Karpas-422 (cell line): ENCODE data around the gene NTN1. TPM values are rescaled to one million over a fixed set of nuclear protein-coding genes. Genes with fewer than 3 reads are reported as not detected.

ENCODE experiments used
- DNase-seq: peaks from one replicate; pipeline ENCODE4 v3.0.0-alpha.2; 2015
- H2AFZ ChIP-seq: fragments of 200-600 bp; sonication (generic); 2 replicates; pipeline ENCODE4 v1.6.1; 2014; ENCODE audit warnings: antibody characterized with exemption, low read length, mixed read lengths
- H3K27ac ChIP-seq: fragments of 200-600 bp; sonication (generic); 2 replicates; pipeline ENCODE4 v1.5.1; 2014; ENCODE audit warnings: mild to moderate bottlenecking, low read length, moderate library complexity
- H3K27me3 ChIP-seq: fragments of 200-600 bp; sonication (generic); 2 replicates; pipeline ENCODE4 v1.6.1; 2014; ENCODE audit warnings: low read length, mixed read lengths
- H3K36me3 ChIP-seq: fragments of 200-600 bp; sonication (generic); 2 replicates; pipeline ENCODE4 v1.6.1; 2014; ENCODE audit warnings: low read length, mixed read lengths; ENCODE audit not compliant: insufficient read depth
- H3K4me1 ChIP-seq: fragments of 200-600 bp; sonication (generic); 2 replicates; pipeline ENCODE4 v1.6.1; 2014; ENCODE audit warnings: mild to moderate bottlenecking, low read length, mixed read lengths
- H3K4me2 ChIP-seq: fragments of 200-600 bp; sonication (generic); 2 replicates; pipeline ENCODE4 v1.6.1; 2014; ENCODE audit warnings: low read length, low read depth, mild to moderate bottlenecking; ENCODE audit not compliant: poor library complexity, severe bottlenecking
- H3K4me3 ChIP-seq: fragments of 200-600 bp; sonication (generic); 2 replicates; pipeline ENCODE4 v1.5.1; 2014; ENCODE audit warnings: mild to moderate bottlenecking, antibody characterized with exemption, low read length, mixed read lengths
- H3K79me2 ChIP-seq: fragments of 200-600 bp; sonication (generic); 2 replicates; pipeline ENCODE4 v1.6.1; 2014; ENCODE audit warnings: mild to moderate bottlenecking, low read length, mixed read lengths
- H3K9ac ChIP-seq: fragments of 200-600 bp; sonication (generic); 2 replicates; pipeline ENCODE4 v1.6.0; 2014; ENCODE audit warnings: low read length
- H3K9me2 ChIP-seq: fragments of 200-600 bp; sonication (generic), shearing (Covaris generic); replicated peaks from 2 replicates; pipeline ENCODE4 v1.6.0; 2014; ENCODE audit warnings: mild to moderate bottlenecking, low read length, moderate library complexity; ENCODE audit not compliant: insufficient read depth
- H3K9me3 ChIP-seq: fragments of 300-700, 200-600 bp; sonication (generic); 2 replicates; pipeline ENCODE4 v1.6.1; 2014; ENCODE audit warnings: low read length, mixed read lengths
- H4K20me1 ChIP-seq: fragments of 200-600 bp; sonication (generic); 2 replicates; pipeline ENCODE4 v1.6.1; 2014; ENCODE audit warnings: mild to moderate bottlenecking, antibody characterized with exemption, low read length, low read depth; ENCODE audit not compliant: insufficient read depth
- total RNA-seq: library from RNA; depleted of rRNA; stranded (reverse); fragments of >200 nt; shearing (Covaris generic); gene quantifications from 2 replicates; pipeline ENCODE4 v1.2.3, GENCODE V29; 2014; ENCODE audit warnings: low replicate concordance

Gene NTN1
- total RNA-seq, 1 experiment from 2014 or later = not detected

DNA sequence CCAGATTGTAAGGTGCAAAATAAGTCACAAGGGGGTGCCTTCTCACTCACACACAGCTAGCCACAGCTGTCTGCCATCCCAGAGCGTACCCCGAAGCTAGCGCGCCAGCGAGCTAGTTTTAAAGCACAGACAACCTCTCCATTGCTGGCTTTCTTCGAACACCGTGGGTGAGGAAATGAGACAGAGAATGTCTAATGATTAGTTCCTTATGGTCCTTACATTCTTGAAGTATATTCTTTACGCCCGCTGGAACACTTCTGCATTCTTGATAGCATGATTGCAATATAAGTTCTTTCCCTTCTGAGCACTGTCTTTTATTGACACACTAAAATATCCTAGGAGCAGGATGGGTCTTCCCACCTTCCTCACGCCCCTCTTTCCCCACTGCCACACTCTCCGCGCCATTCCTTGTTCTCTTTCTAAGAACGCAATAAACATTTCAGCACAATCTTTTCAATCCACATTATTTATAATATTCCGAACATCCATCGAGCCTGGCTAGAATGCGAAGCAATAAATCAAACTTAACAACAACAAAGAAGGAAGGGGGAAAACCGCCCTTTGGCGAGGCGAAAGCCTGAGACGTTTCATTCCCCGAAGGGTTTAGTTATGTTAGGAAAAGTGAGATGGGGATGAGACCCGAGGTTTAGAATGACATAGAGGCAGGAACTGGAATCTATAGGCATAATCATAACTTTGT, 251.3 kb downstream of the NTN1 start:
- no peak for DNase-seq
- Histone ChIP-seq H3K27me3 (no peaks in the 10 kb centered on the region), H3K4me3 (no peak overlapping the region)

DNA sequence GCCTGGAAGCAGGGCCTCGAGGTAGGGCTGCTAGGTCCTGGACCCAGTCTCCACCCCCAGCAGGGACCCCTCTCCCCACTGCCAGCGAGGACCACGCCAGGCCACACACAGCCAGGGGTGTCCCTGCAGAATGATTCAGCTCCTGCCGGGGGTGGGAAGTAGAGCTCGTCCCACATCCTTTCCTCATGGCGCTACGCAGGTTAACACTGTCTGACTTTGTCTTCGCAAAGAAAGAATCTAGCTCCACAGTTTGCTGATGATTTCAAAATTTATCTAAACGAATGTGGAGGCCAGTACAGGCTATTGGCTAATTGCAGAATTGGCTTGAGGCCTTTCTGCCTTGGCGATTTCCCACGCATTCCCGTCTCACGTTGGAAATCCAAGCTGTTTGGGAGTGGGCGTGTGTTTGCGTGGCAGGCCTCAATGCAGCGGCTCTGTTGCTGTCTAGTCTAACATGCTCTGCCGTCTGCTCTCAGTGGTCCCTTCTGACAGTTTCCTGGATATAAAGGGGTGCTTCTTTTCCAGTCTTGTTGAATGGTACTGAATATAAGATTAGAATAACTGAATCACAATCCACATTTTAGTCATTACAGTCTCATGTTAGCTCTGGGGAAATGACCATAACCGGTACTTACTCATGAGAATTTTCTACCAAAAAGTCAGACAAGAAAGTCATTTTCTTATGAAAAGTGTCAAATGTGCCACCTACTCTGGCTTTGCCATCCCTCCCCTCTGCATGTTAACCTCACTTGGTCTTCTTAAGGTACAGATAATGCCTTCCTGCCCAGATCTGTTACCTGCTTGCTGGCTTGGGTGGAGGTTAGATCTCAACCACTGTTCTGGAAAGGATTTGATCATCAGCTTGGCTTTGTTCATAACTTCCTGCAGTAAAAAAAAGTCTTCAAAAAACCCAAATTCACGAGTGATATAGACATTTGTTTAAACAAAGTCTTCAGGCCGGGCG, 252.4 kb downstream of the NTN1 start:
- H3K36me3 ChIP-seq = no peaks in the 10 kb centered on the region
- no peaks in the 10 kb centered on the region for H3K79me2 ChIP-seq
- no peaks in the 10 kb centered on the region for H3K9me2 ChIP-seq
- no peak overlapping the region for H3K4me2 ChIP-seq
- no peak for DNase-seq
- H3K27ac ChIP-seq = no peak overlapping the region
- no peaks in the 10 kb centered on the region for H3K9me3 ChIP-seq
- no peak overlapping the region for H2AFZ ChIP-seq
- no peaks in the 10 kb centered on the region for H4K20me1 ChIP-seq
- no peaks in the 10 kb centered on the region for H3K4me1 ChIP-seq
- no peak overlapping the region for H3K9ac ChIP-seq
- H3K4me3 ChIP-seq = no peak overlapping the region
- H3K27me3 ChIP-seq = no peaks in the 10 kb centered on the region

More for the DNA sequence above, 251.3 kb downstream of the NTN1 start:
- Histone ChIP-seq H2AFZ (no peak overlapping the region), H3K36me3 (no peaks in the 10 kb centered on the region), H3K4me1 (no peaks in the 10 kb centered on the region), H3K27ac (no peak overlapping the region), H3K9me2 (no peaks in the 10 kb centered on the region), H3K79me2 (no peaks in the 10 kb centered on the region), H4K20me1 (no peaks in the 10 kb centered on the region), H3K4me2 (no peak overlapping the region), H3K9me3 (no peaks in the 10 kb centered on the region), H3K9ac (no peak overlapping the region)

DNA sequence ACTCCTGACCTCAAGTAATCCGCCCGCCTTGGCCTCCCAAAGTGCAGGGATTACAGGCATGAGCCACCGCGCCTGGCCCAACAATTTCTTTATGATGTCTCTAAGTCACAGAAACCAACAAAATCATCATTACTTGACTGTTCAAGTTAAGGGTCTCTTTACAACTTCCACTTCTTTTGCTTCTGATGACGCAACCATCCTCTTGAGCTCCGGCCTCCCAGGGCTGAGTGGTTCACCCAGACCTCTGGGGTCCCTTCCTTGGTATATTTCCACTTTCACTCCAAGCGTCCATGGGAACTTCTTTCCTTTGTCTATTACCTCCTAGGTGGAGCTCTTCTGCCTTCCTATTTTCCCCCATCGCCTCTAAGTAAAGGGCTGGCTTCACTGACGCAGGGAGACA, 253.7 kb downstream of the NTN1 start:
- Histone ChIP-seq H3K4me1 (no peaks in the 10 kb centered on the region), H3K27me3 (no peaks in the 10 kb centered on the region), H3K4me2 (no peak overlapping the region), H3K27ac (no peak overlapping the region), H3K9ac (no peak overlapping the region), H3K9me3 (no peaks in the 10 kb centered on the region), H3K4me3 (no peak overlapping the region), H3K36me3 (no peaks in the 10 kb centered on the region), H3K9me2 (no peaks in the 10 kb centered on the region), H2AFZ (no peak overlapping the region), H3K79me2 (no peaks in the 10 kb centered on the region), H4K20me1 (no peaks in the 10 kb centered on the region)
- DNase-seq = no peak

DNA sequence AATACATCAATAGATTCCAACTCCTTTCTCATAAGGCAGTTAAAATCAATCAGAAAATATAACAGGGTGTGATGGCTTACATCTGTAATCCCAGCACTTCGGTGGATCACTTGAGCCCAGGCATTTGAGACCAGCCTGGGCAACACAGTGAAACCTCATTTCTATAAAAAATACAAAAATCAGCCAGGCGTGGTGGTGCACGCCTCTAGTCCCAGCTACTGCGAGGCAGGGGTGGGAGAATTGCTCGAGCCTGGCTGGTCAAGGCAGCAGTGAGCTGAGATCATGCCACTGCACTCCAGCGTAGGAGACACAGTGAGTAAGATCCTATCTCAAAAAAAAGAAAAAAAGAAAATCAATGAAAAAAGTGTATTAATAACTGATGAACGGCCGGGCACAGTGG, 258.6 kb downstream of the NTN1 start:
- H4K20me1 ChIP-seq = no peaks in the 10 kb centered on the region; the same call in 1 of the 2 replicates
- H3K27ac ChIP-seq = no peak overlapping the region
- H3K4me1 ChIP-seq = no peaks in the 10 kb centered on the region
- H3K9me3 ChIP-seq = no peaks in the 10 kb centered on the region
- H3K4me3 ChIP-seq = no peak overlapping the region
- DNase-seq = no peak
- H3K27me3 ChIP-seq = no peaks in the 10 kb centered on the region
- H3K79me2 ChIP-seq = no peaks in the 10 kb centered on the region
- H3K4me2 ChIP-seq = no peak overlapping the region
- no peak overlapping the region for H2AFZ ChIP-seq
- no peaks in the 10 kb centered on the region for H3K36me3 ChIP-seq
- no peak overlapping the region for H3K9ac ChIP-seq
- no peaks in the 10 kb centered on the region for H3K9me2 ChIP-seq

DNA sequence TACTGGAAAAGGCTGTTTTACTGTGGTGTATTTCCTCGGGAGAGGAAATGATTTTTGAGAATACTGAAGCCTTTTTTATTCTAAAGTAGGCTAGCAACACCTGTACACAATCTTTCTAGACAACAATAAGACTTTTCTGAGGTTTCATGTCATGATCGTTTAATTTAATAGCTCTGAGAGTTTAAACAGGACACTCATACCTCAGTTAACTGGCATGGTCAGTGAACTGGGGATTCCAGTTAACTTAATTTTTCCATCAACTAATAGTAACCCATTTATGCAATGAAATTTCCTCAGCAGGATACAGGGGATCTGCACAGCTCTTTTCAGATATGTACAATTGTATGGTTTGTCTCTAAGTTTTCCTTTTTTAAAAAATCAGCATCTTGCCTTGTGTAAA, 262.6 kb downstream of the NTN1 start:
- Histone ChIP-seq H3K36me3 (no peaks in the 10 kb centered on the region), H3K4me3 (no peak overlapping the region), H3K4me2 (no peak overlapping the region), H2AFZ (no peak overlapping the region), H3K9ac (no peak overlapping the region), H3K27me3 (no peaks in the 10 kb centered on the region), H3K79me2 (no peaks in the 10 kb centered on the region), H3K9me2 (no peaks in the 10 kb centered on the region), H3K27ac (no peak overlapping the region), H4K20me1 (no peaks in the 10 kb centered on the region; the same call in 1 of the 2 replicates), H3K4me1 (no peaks in the 10 kb centered on the region), H3K9me3 (no peaks in the 10 kb centered on the region)
- no peak for DNase-seq

DNA sequence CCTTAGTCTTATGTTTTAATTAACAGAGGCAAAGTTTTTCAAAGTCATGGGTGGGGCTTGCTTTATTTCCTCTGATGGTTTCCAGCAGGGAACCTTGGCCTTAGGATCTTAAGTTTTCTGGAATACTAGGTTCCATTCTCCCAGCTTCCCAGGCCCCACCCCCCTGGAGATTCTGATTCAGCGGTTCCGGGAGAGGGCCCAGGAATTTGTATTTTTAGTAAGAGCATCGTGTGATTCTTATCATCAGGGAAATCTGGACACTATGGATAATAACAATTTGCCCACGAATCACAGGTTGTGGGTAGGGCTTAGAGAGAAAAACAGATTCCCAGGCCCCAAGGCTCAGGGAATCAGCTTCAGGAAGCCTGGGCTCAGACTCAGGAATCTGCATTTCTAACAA, 263.6 kb downstream of the NTN1 start:
- DNase-seq = no peak
- no peaks in the 10 kb centered on the region; the same call in 1 of the 2 replicates for H4K20me1 ChIP-seq

DNA sequence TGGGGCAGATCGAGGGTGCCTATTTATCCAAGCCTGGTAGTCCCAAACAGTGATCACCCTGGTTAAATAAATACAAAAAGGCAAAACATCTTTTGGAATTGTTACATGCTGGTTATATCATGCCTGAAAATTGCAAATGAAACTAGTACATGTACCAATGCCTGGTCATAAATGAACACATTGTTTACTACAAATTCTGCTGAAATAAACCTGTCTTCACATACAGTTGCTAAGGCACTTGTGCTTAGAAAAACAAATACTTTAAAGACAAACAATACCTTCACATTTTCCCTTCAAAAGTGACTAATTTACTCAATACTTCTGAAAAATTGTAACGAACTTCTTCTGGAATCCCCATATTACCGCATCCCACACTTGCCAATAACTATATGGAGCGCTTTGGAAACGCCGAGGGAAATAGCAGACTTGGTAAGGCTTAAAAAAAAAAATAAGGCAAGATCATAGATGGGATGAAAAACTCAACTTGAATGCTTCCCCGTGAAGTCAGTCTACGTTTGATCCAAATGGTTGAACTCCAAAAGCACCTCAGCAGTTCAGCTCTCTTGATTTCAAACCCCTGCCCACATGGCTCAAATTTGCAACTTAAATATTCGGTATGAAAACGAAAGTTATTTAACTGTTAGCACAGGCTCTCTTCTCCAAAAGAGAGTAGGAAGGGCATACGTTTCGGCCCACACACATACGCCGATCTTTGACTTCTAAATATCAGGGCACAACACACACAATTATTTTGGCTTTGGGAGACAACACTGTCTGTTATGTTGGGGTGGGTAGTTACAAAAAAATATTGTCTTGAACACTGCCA, 264.5 kb downstream of the NTN1 start:
- DNase-seq = no peak
- H3K27ac ChIP-seq = no peak overlapping the region
- no peak overlapping the region for H3K4me3 ChIP-seq
- H3K79me2 ChIP-seq = no peaks in the 10 kb centered on the region
- no peaks in the 10 kb centered on the region for H3K9me3 ChIP-seq
- H3K9ac ChIP-seq = no peak overlapping the region
- no peak overlapping the region for H3K4me2 ChIP-seq
- H3K9me2 ChIP-seq = no peaks in the 10 kb centered on the region
- H4K20me1 ChIP-seq = no peaks in the 10 kb centered on the region; the same call in 1 of the 2 replicates
- no peaks in the 10 kb centered on the region for H3K27me3 ChIP-seq
- H3K36me3 ChIP-seq = no peaks in the 10 kb centered on the region
- H2AFZ ChIP-seq = no peak overlapping the region
- no peaks in the 10 kb centered on the region for H3K4me1 ChIP-seq

More for the DNA sequence above, 263.6 kb downstream of the NTN1 start:
- Histone ChIP-seq H3K4me1 (no peaks in the 10 kb centered on the region), H2AFZ (no peak overlapping the region), H3K9me2 (no peaks in the 10 kb centered on the region), H3K4me3 (no peak overlapping the region), H3K36me3 (no peaks in the 10 kb centered on the region), H3K4me2 (no peak overlapping the region), H3K79me2 (no peaks in the 10 kb centered on the region), H3K27ac (no peak overlapping the region), H3K27me3 (no peaks in the 10 kb centered on the region), H3K9me3 (no peaks in the 10 kb centered on the region), H3K9ac (no peak overlapping the region)
